WTC11 (cell line): ENCODE measurements around the gene ESM1. TPM values are rescaled to one million over a fixed set of nuclear protein-coding genes. Genes with fewer than 3 reads are reported as not detected.

Experiments used
- ATAC-seq: fragments of 200-7000 bp; cut with Tn5 transposase; 2 replicates; pipeline ENCODE4 v1.10.0; 2021; ENCODE audit warnings: mild to moderate bottlenecking, moderate library complexity
- CTCF ChIA-PET: fragments of 300-600 bp; sonication (Branson Sonifier 250); formaldehyde crosslinking; loops from one replicate; lab custom pipeline; 2021; ENCODE audit warnings: antibody characterized with exemption; lab: Charles Lee
- POLR2A ChIA-PET: fragments of 350-600 bp; sonication (Branson Sonifier 250); formaldehyde crosslinking; loops from one replicate; lab custom pipeline; 2021; ENCODE audit warnings: antibody characterized with exemption; lab: Charles Lee
- DNase-seq: peaks from one replicate; pipeline ENCODE4 v3.0.0; 2021; ENCODE audit warnings: low spot score
- H3K27ac Mint-ChIP-seq: 2 replicates; pipeline ENCODE4 v1.8.0; 2021; ENCODE audit warnings: mixed read lengths
- H3K27me3 Mint-ChIP-seq: 2 replicates; pipeline ENCODE4 v1.8.0; 2021; ENCODE audit warnings: low read depth, mild to moderate bottlenecking, moderate library complexity, mixed read lengths
- H3K36me3 Mint-ChIP-seq: 2 replicates; pipeline ENCODE4 v1.8.0; 2021; ENCODE audit warnings: mixed read lengths
- H3K4me1 Mint-ChIP-seq: 2 replicates; pipeline ENCODE4 v1.8.0; 2022; ENCODE audit warnings: mixed read lengths
- H3K4me3 Mint-ChIP-seq: 2 replicates; pipeline ENCODE4 v1.8.0; 2021; ENCODE audit warnings: mild to moderate bottlenecking, moderate library complexity, mixed read lengths
- H3K9me3 Mint-ChIP-seq: 2 replicates; pipeline ENCODE4 v1.8.0; 2021; ENCODE audit warnings: mixed read lengths
- ELF4 ChIP-seq: sonication (generic); formaldehyde crosslinking; IDR thresholded peaks from 2 replicates; pipeline ENCODE4 v1.8.1; 2022; ENCODE audit warnings: low read depth, mild to moderate bottlenecking, moderate library complexity, missing genetic modification reagents
- FOXJ3 ChIP-seq: sonication (generic); formaldehyde crosslinking; IDR thresholded peaks from 2 replicates; pipeline ENCODE4 v1.9.0; 2021; ENCODE audit warnings: missing genetic modification reagents, mild to moderate bottlenecking, borderline replicate concordance
- FOXP1 ChIP-seq: sonication (generic); formaldehyde crosslinking; IDR thresholded peaks from 2 replicates; pipeline ENCODE4 v1.8.0; 2022; ENCODE audit warnings: missing genetic modification reagents, mild to moderate bottlenecking, moderate library complexity, borderline replicate concordance
- KAT7 ChIP-seq: sonication (generic); formaldehyde crosslinking; IDR thresholded peaks from 2 replicates; pipeline ENCODE4 v1.8.1; 2023; ENCODE audit warnings: missing genetic modification reagents, mild to moderate bottlenecking, borderline replicate concordance
- SOX15 ChIP-seq: fragments of 250-450 bp; sonication (Bioruptor Pico); IDR thresholded peaks from 2 replicates; pipeline ENCODE4 v1.9.0; 2021; ENCODE audit warnings: mild to moderate bottlenecking
- ZNF121 ChIP-seq: sonication (generic); formaldehyde crosslinking; IDR thresholded peaks from 2 replicates; pipeline ENCODE4 v1.8.0; 2023; ENCODE audit warnings: missing genetic modification reagents
- ZNF416 ChIP-seq: fragments of 250-450 bp; sonication (Bioruptor Pico); IDR thresholded peaks from 2 replicates; pipeline ENCODE4 v1.9.0; 2021; ENCODE audit warnings: mild to moderate bottlenecking, inconsistent platforms
- total RNA-seq: library from RNA; stranded (reverse); gene quantifications from 3 replicates; pipeline ENCODE4 v1.2.3, GENCODE V29; 2021
- TF ChIP-seq, protein P1 (sequence below): sonication (generic); formaldehyde crosslinking; IDR thresholded peaks from 2 replicates; pipeline ENCODE4 v1.8.1; 2023; ENCODE audit warnings: mild to moderate bottlenecking, missing genetic modification reagents
- TF ChIP-seq, protein P2 (sequence below): sonication (generic); formaldehyde crosslinking; IDR thresholded peaks from 2 replicates; pipeline ENCODE4 v1.8.0; 2022; ENCODE audit warnings: mild to moderate bottlenecking, missing genetic modification reagents
- TF ChIP-seq, protein P3 (sequence below): sonication (generic); formaldehyde crosslinking; IDR thresholded peaks from 2 replicates; pipeline ENCODE4 v1.8.0; 2022; ENCODE audit warnings: mild to moderate bottlenecking, missing genetic modification reagents
- TF ChIP-seq, protein P4 (sequence below): sonication (generic); formaldehyde crosslinking; IDR thresholded peaks from 2 replicates; pipeline ENCODE4 v1.8.1; 2022; ENCODE audit warnings: low read depth, mild to moderate bottlenecking, moderate library complexity, missing genetic modification reagents, borderline replicate concordance
- TF ChIP-seq, protein P5 (sequence below): sonication (generic); formaldehyde crosslinking; IDR thresholded peaks from 2 replicates; pipeline ENCODE4 v1.8.1; 2023; ENCODE audit warnings: mild to moderate bottlenecking, missing genetic modification reagents, moderate library complexity
- TF ChIP-seq, protein P6 (sequence below): sonication (generic); formaldehyde crosslinking; conservative IDR thresholded peaks from 2 replicates; pipeline ENCODE4 v1.8.1; 2022; ENCODE audit warnings: mild to moderate bottlenecking, missing genetic modification reagents
- TF ChIP-seq, protein P7 (sequence below): sonication (generic); formaldehyde crosslinking; IDR thresholded peaks from 2 replicates; pipeline ENCODE4 v1.8.1; 2022; ENCODE audit warnings: mild to moderate bottlenecking, missing genetic modification reagents, moderate library complexity, borderline replicate concordance

The ESM1 gene
- total RNA-seq, 1 experiment from 2014 or later: not detected

DNA sequence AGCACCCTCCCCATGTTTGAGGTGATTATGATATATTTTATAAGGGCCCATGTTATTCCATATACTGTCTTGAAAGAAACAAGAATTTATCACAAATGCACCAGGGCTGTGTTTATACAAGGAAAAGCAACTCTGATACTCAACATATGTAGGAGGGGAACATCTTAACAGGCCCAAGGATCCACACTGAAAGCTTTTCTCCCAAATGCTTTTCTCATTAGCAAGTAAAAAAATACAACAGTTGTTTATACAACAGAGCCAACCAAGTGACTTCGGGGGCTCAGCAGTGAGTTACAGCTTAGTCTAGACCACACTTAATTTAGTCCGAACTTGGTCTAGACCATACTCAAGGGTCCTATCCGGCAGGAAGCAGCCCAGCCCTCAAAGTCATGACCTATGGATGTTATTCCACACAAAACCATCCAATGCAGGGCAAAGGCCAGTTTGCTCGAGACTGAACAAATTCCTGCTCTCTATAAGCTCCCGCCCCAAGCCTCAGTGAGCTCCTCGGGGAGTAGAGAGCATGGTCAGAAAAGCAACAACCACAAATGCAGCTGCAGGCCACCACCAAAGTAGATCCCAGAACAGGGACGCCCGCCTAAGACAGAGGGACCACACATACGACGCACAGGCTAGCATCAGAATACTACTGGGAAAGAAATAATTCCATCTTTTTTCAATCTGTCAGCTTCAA lies 45.4 kb upstream of the ESM1 start:
- peaks cover 3% of the 10 kb centered on the region; the same call in 1 of the 2 replicates for H3K36me3 Mint-ChIP-seq
- peaks cover 11% of the 10 kb centered on the region for H3K4me1 Mint-ChIP-seq
- H3K27ac Mint-ChIP-seq: no peak overlapping the region
- H3K9me3 Mint-ChIP-seq: peaks cover 9% of the 10 kb centered on the region
- no peak overlapping the region for H3K4me3 Mint-ChIP-seq
- ATAC-seq (no peak), DNase-seq (no peak)
- ChIA-PET CTCF (interaction anchor here (0.8 kb wide), 1 partner anchor 129 kb away, joined by 3 read pairs; the partner anchor contains the start of gene GPX8), POLR2A (no interaction called here)
- TF ChIP-seq, protein P1, sequence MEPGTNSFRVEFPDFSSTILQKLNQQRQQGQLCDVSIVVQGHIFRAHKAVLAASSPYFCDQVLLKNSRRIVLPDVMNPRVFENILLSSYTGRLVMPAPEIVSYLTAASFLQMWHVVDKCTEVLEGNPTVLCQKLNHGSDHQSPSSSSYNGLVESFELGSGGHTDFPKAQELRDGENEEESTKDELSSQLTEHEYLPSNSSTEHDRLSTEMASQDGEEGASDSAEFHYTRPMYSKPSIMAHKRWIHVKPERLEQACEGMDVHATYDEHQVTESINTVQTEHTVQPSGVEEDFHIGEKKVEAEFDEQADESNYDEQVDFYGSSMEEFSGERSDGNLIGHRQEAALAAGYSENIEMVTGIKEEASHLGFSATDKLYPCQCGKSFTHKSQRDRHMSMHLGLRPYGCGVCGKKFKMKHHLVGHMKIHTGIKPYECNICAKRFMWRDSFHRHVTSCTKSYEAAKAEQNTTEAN (CRISPR knock-in tag): no peak
- no peak for TF ChIP-seq ELF4 (CRISPR knock-in tag)
- TF ChIP-seq, protein P2, sequence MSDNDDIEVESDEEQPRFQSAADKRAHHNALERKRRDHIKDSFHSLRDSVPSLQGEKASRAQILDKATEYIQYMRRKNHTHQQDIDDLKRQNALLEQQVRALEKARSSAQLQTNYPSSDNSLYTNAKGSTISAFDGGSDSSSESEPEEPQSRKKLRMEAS (CRISPR knock-in tag): no peak
- no peaks in the 10 kb centered on the region; the same call in 1 of the 2 replicates for H3K27me3 Mint-ChIP-seq

DNA sequence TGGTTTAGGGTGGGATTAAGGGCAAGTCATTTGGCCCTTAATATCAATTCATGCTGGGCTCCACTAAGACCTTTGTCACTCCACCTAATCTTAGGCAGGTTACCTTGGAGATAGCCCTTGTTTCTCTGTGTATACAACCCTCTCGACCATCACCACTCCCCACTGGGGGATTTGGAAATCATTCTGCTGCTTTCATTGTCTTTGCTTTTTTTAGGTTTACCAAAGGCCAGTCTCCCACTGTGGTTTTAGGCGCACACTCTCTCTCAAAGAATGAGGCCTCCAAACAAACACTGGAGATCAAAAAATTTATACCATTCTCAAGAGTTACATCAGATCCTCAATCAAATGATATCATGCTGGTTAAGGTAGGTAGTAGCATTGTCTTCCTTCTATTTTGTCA lies 44.8 kb upstream of the ESM1 start:
- no peak overlapping the region for H3K4me3 Mint-ChIP-seq
- ChIA-PET CTCF (interaction anchor here (0.8 kb wide), 1 partner anchor 129 kb away, joined by 3 read pairs; the partner anchor contains the start of gene GPX8), POLR2A (no interaction called here)
- H3K4me1 Mint-ChIP-seq: peaks cover 13% of the 10 kb centered on the region
- TF ChIP-seq, protein P3, sequence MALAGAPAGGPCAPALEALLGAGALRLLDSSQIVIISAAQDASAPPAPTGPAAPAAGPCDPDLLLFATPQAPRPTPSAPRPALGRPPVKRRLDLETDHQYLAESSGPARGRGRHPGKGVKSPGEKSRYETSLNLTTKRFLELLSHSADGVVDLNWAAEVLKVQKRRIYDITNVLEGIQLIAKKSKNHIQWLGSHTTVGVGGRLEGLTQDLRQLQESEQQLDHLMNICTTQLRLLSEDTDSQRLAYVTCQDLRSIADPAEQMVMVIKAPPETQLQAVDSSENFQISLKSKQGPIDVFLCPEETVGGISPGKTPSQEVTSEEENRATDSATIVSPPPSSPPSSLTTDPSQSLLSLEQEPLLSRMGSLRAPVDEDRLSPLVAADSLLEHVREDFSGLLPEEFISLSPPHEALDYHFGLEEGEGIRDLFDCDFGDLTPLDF: no peak
- no peak for TF ChIP-seq SOX15
- TF ChIP-seq, protein P4, sequence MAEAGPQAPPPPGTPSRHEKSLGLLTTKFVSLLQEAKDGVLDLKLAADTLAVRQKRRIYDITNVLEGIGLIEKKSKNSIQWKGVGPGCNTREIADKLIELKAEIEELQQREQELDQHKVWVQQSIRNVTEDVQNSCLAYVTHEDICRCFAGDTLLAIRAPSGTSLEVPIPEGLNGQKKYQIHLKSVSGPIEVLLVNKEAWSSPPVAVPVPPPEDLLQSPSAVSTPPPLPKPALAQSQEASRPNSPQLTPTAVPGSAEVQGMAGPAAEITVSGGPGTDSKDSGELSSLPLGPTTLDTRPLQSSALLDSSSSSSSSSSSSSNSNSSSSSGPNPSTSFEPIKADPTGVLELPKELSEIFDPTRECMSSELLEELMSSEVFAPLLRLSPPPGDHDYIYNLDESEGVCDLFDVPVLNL: no peak
- no peak for TF ChIP-seq ZNF121 (CRISPR knock-in tag)
- no peak for TF ChIP-seq FOXJ3 (CRISPR knock-in tag)
- TF ChIP-seq ZNF416 (CRISPR knock-in tag): no peak
- TF ChIP-seq, protein P5, sequence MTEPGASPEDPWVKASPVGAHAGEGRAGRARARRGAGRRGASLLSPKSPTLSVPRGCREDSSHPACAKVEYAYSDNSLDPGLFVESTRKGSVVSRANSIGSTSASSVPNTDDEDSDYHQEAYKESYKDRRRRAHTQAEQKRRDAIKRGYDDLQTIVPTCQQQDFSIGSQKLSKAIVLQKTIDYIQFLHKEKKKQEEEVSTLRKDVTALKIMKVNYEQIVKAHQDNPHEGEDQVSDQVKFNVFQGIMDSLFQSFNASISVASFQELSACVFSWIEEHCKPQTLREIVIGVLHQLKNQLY (CRISPR knock-in tag): no peak
- H3K27ac Mint-ChIP-seq: 0 out of 2 replicates have a peak overlapping the region, but pooled peaks have one; percentile 11
- DNase-seq (no peak), ATAC-seq (peak; percentile 59)
- H3K9me3 Mint-ChIP-seq: peaks cover 9% of the 10 kb centered on the region
- H3K27me3 Mint-ChIP-seq: no peaks in the 10 kb centered on the region; the same call in 1 of the 2 replicates
- H3K36me3 Mint-ChIP-seq: peaks cover 3% of the 10 kb centered on the region; the same call in 1 of the 2 replicates

DNA sequence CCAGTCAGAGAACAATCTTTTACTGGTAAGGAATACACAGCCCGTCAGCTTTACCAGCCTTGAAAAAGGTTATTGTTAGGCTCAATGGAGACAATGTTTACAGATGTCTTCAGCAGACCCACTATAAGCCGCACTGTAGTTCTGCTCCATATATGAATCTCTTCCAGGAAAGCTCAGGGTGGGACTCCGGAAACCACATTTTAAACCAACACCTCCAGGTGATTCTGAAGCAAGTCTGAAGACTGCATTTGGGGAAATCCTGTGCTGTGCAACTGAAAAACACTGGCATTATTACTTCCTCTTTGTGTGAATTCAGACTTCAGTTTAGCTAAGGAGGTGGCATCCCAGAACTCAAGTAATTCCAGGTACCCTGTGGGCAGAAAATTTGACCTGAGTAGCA lies 42.2 kb upstream of the ESM1 start:
- TF ChIP-seq, protein P6, sequence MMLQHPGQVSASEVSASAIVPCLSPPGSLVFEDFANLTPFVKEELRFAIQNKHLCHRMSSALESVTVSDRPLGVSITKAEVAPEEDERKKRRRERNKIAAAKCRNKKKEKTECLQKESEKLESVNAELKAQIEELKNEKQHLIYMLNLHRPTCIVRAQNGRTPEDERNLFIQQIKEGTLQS (CRISPR knock-in tag): no peak
- TF ChIP-seq, protein P7, sequence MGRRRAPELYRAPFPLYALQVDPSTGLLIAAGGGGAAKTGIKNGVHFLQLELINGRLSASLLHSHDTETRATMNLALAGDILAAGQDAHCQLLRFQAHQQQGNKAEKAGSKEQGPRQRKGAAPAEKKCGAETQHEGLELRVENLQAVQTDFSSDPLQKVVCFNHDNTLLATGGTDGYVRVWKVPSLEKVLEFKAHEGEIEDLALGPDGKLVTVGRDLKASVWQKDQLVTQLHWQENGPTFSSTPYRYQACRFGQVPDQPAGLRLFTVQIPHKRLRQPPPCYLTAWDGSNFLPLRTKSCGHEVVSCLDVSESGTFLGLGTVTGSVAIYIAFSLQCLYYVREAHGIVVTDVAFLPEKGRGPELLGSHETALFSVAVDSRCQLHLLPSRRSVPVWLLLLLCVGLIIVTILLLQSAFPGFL (CRISPR knock-in tag): no peak
- TF ChIP-seq KAT7 (CRISPR knock-in tag) (no peak), FOXP1 (CRISPR knock-in tag) (no peak)
- no peaks in the 10 kb centered on the region; the same call in 1 of the 2 replicates for H3K27me3 Mint-ChIP-seq
- POLR2A ChIA-PET: no interaction called here

More for the DNA sequence above, 42.2 kb upstream of the ESM1 start:
- H3K4me1 Mint-ChIP-seq: peaks cover 13% of the 10 kb centered on the region
- peaks cover 9% of the 10 kb centered on the region for H3K9me3 Mint-ChIP-seq
- ATAC-seq: no peak
- DNase-seq: no peak
- no peak overlapping the region for H3K4me3 Mint-ChIP-seq
- CTCF ChIA-PET: no interaction called here
- no peak overlapping the region for H3K27ac Mint-ChIP-seq
- peaks cover 3% of the 10 kb centered on the region; the same call in 1 of the 2 replicates for H3K36me3 Mint-ChIP-seq
